SW 1271 (cell line): ENCODE data around the gene GALNT18.

Experiments used
- DNase-seq, 2 experiments: peaks; one replicate each; lab custom pipeline; 2025; lab: John Stamatoyannopoulos, UW

The GALNT18 gene

GRCh38 chr11:11532574-11532973, 89.2 kb downstream of the GALNT18 start:
- DNase-seq, result no peak

- no peak for DNase-seq
Observed at GRCh38 chr11:11531131-11531908, 90.5 kb downstream of the GALNT18 start.

GRCh38 chr11:11528986-11529385, 92.8 kb downstream of the GALNT18 start:
- no peak for DNase-seq

GRCh38 chr11:11525283-11525682, 96.5 kb downstream of the GALNT18 start:
- DNase-seq, result no peak

DNA sequence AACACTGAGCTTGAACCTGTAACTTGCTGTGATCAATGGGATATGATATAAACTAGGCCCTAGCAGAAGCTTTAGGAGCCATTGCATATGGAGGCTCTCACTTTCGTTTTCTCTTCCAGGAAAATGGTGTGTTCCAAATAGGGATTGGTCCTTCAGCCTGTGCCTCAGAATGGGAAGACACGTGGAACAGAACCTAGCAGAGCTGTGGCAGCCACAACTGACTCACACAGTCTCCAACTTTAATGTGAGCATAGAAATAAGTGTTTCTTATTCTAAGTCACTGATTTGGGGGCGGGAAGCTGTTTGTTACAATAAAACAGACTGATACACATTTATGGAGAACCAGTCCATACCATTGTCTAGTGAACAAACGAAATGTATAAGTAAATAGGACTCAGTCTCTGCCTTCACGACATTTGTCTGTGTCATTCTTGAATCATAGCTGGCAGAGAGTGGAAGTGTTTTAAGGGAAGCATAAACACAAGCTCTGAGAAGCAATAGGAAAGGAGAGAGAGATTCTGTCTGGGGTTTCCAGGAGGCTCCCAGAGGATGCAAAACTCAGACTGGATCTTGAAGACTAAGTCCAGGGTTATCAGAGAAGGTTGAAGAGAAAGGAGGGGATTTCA, 97.3 kb downstream of the GALNT18 start:
- DNase-seq, result no peak

DNA sequence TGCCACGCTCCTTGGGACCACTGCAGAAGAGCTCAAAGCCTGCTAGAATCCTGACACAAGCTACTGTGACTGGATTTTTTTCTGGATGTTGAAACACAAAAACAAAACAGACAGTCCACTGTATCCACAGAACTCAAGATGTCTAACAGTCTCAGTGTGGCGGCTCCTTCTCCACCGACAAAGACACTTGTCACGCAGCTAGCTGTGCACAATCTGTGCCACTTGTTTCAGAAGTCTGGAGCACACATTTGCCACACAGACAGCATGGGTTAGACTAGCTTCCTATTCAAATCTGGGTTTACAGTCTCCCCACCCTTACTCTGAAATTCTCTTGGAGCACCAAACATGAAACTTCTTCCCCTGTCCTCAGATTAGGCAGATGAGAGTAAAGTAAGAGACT, 99.2 kb downstream of the GALNT18 start:
- DNase-seq, result no peak

- DNase-seq, result no peak
Observed at GRCh38 chr11:11521306-11522002, 100.4 kb downstream of the GALNT18 start.

- no peak for DNase-seq
Observed at GRCh38 chr11:11520231-11521015, 101.4 kb downstream of the GALNT18 start.

GRCh38 chr11:11519184-11519583, 102.6 kb downstream of the GALNT18 start:
- DNase-seq, result no peak

GRCh38 chr11:11514246-11514645, 107.6 kb downstream of the GALNT18 start:
- no peak for DNase-seq

DNA sequence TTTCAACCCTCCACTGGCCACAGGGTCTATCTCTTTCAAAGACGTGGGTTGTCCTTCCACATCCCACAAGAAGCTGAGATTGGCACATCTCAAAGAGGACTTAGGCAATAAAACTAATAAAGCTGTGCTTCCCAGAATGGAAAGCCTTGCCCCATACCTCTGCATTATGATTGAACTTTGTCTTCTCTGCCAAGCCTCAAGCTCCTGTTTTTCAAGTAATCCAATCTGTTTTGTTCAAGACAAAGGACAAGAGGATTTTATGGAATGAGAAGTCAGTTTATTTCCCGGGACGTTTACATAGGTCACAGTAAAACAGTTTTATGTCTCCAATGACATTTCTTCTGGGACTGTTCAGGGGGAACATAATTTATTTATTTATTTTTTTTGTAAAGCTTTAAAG, 108.4 kb downstream of the GALNT18 start:
- no peak for DNase-seq

GRCh38 chr11:11512929-11513328, 108.9 kb downstream of the GALNT18 start:
- no peak for DNase-seq

DNA sequence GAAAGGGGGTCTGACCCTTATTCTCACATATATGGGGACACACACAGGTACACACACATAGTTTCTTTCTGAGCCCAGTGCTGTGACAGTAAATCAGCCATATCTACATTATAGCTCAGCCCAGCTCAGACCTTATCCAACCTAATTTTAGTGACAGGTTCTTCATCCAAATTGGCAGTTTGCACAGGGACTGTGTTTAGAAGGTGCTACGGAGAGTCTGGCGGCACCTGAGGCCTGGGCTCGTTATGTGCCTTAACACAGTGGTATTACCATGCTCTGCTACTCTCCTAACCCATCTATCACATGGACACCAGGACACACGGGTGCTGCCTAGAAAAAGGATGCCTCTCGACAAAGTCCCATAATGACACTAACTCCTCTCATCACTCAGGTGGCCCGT, 109.3 kb downstream of the GALNT18 start:
- DNase-seq, result no peak

DNA sequence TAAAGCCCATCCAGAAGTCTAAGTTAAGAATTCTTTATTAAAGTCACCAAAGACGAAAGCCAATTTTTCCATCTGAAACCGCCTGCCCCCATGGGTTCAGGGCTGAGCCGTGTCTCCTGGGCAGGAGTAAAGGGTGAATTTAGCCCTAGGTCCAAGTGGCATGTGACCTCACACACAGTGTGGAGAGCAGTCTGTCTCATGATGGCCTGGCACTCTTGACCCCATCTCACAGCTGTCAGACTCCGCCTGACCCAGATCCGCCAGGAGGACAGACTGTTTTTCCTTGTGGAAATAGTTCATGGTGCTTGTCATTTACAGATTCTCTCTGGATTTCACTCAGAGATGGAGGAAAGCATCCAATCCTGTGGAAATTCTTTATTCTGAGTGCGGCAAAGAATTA, 109.7 kb downstream of the GALNT18 start:
- no peak for DNase-seq

GRCh38 chr11:11510939-11511338, 110.9 kb downstream of the GALNT18 start:
- DNase-seq, result no peak

- DNase-seq, result no peak
Observed at GRCh38 chr11:11505692-11506091, 116.1 kb downstream of the GALNT18 start.

DNA sequence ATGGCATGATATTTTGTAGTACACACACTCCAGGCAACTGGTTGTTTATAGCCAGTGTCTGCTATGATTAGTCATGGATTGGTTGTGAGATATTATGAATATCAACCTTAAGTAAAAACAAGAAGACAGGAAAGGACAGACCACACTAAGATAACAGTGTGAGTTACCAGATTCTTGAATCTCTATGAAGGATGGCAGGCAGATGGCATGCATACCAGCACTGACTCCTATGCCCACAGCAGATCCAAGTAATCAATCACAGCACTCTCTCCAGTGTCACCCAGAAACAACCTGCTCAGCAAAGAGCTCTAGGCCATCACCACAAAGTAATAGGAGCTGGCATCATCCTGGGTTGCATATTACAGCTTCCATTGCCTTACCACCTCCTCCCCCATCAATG, 116.6 kb downstream of the GALNT18 start:
- no peak for DNase-seq

GRCh38 chr11:11504071-11504470, 117.7 kb downstream of the GALNT18 start:
- no peak for DNase-seq

GRCh38 chr11:11502263-11502861, 119.4 kb downstream of the GALNT18 start:
- DNase-seq, result no peak

DNA sequence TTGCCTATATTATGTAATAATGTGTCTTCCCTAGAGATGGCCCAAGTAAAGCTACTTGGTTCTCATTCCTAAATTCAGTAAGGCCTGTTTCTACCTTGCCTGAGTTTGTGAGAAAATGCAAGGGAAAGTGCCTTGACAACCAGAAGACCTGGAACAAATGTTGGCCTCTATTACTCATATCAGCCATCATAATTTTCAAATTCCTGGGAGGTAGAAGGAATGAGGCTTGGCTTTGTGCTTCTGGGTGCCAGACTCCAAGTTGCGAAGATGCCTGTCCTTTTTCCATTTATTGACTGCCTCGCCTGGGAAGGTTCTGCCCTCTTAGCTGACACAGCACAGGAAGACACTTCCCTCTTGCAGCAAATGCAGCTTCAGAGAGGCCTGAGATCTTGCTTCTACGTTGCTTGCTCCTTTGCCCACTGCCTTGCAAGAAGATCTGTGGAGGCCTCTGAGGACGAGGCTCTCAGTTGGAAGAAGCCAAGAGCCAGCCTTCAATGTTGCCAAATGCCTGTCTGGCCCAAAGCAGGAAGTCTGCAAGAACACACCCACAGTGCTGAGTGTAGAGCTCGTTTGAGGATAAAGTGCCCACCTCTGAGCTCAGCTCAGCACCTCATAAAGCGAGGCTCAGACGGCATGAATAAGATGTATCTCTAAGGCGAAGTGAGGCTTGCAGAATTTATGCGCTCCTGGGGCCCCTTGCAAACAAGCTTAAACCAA, 120.1 kb downstream of the GALNT18 start:
- DNase-seq, result no peak
